Naive thymus-derived CD4-positive, alpha-beta T cell (primary cell): Measurements from ENCODE around the gene ABCC2. TPM values are rescaled to one million over a fixed set of nuclear protein-coding genes. Genes with fewer than 3 reads are reported as not detected.
"Not testable (repeated sequence)": the region's sequence is repeated elsewhere in the genome, so short reads cannot be mapped to it uniquely, and the experiment has no call there.

Experiments
- ATAC-seq: fragments of 150-1000 bp; cut with Tn5 transposase; 2 replicates; pipeline ENCODE4 v1.10.0; 2021; ENCODE audit warnings: mild to moderate bottlenecking, moderate library complexity
- CTCF ChIA-PET: fragments of 350-600 bp; sonication (Branson Sonifier 250); formaldehyde crosslinking; loops from one replicate; lab custom pipeline; 2021; ENCODE audit warnings: antibody characterized with exemption; lab: Charles Lee
- POLR2A ChIA-PET: fragments of 350-600 bp; sonication (Branson Sonifier 250); formaldehyde crosslinking; loops from one replicate; lab custom pipeline; 2021; ENCODE audit warnings: antibody characterized with exemption, inconsistent platforms; lab: Charles Lee
- DNase-seq, 9 donors: peaks; one replicate each; pipeline versions ENCODE4 v3.0.0 to v3.0.0-alpha.2; 2020 to 2022; ENCODE audit warnings: mixed read lengths in 1 of 9
- H3K27ac ChIP-seq: one replicate; pipeline ENCODE4 v1.7.0; 2013; ENCODE audit warnings: mild to moderate bottlenecking, low read depth, low read length, moderate library complexity
- H3K27me3 ChIP-seq, 2 donors: one replicate each; pipeline ENCODE4 v1.7.0; 2013; ENCODE audit warnings: low read length in 2 of 2, mild to moderate bottlenecking in 2 of 2, moderate library complexity in 2 of 2; ENCODE audit not compliant: control insufficient read depth in 2 of 2, insufficient read depth in 2 of 2
- H3K36me3 ChIP-seq, 3 experiments: 1 replicate in 2 of 3; 2 replicates in 1 of 3; pipeline ENCODE4 v1.7.0; 2013; ENCODE audit warnings: low read length in 3 of 3, mild to moderate bottlenecking in 3 of 3, moderate library complexity in 1 of 3; ENCODE audit not compliant: insufficient read depth in 3 of 3, control insufficient read depth in 2 of 3
- H3K4me1 ChIP-seq, 2 donors: one replicate each; pipeline ENCODE4 v1.7.0; 2013; ENCODE audit warnings: low read length in 2 of 2, mild to moderate bottlenecking in 2 of 2, moderate library complexity in 1 of 2; ENCODE audit not compliant: control insufficient read depth in 2 of 2, insufficient read depth in 2 of 2
- H3K4me3 ChIP-seq: 2 replicates; pipeline ENCODE4 v1.7.0; 2013; ENCODE audit warnings: mild to moderate bottlenecking, low read length
- H3K9me3 ChIP-seq, 3 experiments: 1 replicate in 2 of 3; 2 replicates in 1 of 3; pipeline ENCODE4 v1.7.0; 2013; ENCODE audit warnings: low read length in 3 of 3; ENCODE audit not compliant: control insufficient read depth in 2 of 3
- H3K27ac Mint-ChIP-seq, 9 donors: one replicate each; pipeline ENCODE4 v1.8.0; 2020 to 2022; ENCODE audit warnings: mixed read lengths in 9 of 9, mild to moderate bottlenecking in 8 of 9, moderate library complexity in 5 of 9, inconsistent platforms in 2 of 9
- H3K27me3 Mint-ChIP-seq, 5 donors: one replicate each; pipeline ENCODE4 v1.8.0; 2021 to 2022; ENCODE audit warnings: mixed read lengths in 5 of 5, mild to moderate bottlenecking in 1 of 5
- H3K36me3 Mint-ChIP-seq, 5 donors: one replicate each; pipeline ENCODE4 v1.8.0; 2020 to 2022; ENCODE audit warnings: mixed read lengths in 5 of 5, mild to moderate bottlenecking in 3 of 5, inconsistent platforms in 1 of 5
- H3K4me1 Mint-ChIP-seq, 7 donors: one replicate each; pipeline ENCODE4 v1.8.0; 2020 to 2022; ENCODE audit warnings: mixed read lengths in 7 of 7, mild to moderate bottlenecking in 3 of 7, inconsistent platforms in 1 of 7
- H3K4me3 Mint-ChIP-seq, 10 donors: one replicate each; pipeline ENCODE4 v1.8.0; 2020 to 2022; ENCODE audit warnings: mild to moderate bottlenecking in 10 of 10, mixed read lengths in 10 of 10, moderate library complexity in 6 of 10, inconsistent platforms in 2 of 10
- H3K9me3 Mint-ChIP-seq, 11 donors: one replicate each; pipeline ENCODE4 v1.8.0; 2020 to 2022; ENCODE audit warnings: mixed read lengths in 11 of 11, mild to moderate bottlenecking in 4 of 11, inconsistent platforms in 1 of 11, moderate library complexity in 1 of 11
- intact Hi-C, 2 donors: fragments of 100-400 bp; cut with micrococcal nuclease; formaldehyde crosslinking; loops; one replicate each; pipeline ENCODE4 v1.15.1; 2023
- polyA plus RNA-seq, 2 donors: library from polyadenylated mRNA; unstranded; fragments of 300-500 nt; fragmentation: Illumina TruSeq; gene quantifications; one replicate each; pipeline ENCODE4 v1.2.3, GENCODE V29; 2021
- total RNA-seq, 6 experiments: library from RNA in 5 of 6; stranded (reverse) in 5 of 6; gene quantifications; 1 replicate in 5 of 6; 2 replicates in 1 of 6; pipeline ENCODE4 v1.2.3 and lab custom pipeline; 2021 to 2026

Gene ABCC2
- total and polyA plus RNA-seq, 7 experiments from 2014 or later, result 0.95 to 7.6 (median 2.8) TPM

DNA sequence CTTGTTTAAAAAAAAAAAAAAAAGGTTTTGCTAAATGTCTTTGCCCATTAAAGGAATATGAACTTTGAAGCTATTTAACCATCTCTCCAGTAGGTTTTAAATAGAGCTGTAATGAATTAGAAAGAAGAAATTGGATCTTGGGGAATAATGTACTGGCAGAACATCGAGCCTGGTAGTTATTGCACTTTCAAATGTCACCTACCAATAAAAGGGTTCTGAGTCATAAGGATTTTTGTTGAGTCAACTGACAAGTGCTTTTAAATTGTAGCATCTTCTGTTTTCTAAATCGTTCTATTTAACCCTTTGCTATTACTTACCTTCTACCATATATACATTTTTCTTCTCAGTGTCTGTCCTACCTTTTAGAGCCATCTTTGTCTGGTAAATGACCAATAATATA, 39.7 kb upstream of the ABCC2 start:
- POLR2A ChIA-PET, result no interaction called here
- peaks cover 31 to 81% (median 35%) of the 10 kb centered on the region in 3 experiments for H3K36me3 ChIP-seq
- H3K4me3 Mint-ChIP-seq, result no peak overlapping the region
- DNase-seq (no peak), ATAC-seq (no peak)
- H3K27me3 ChIP-seq, result no peaks in the 10 kb centered on the region
- H3K36me3 Mint-ChIP-seq, result peaks cover 29 to 76% (median 67%) of the 10 kb centered on the region in 5 donors
- H3K9me3 ChIP-seq, result peaks cover 0 to 10% (median 5%) of the 10 kb centered on the region in 3 experiments
- H3K9me3 Mint-ChIP-seq, result peaks cover 0 to 31% (median 17%) of the 10 kb centered on the region in 11 donors
- intact Hi-C loops, result no loop called here
- no peak overlapping the region for H3K27ac Mint-ChIP-seq
- H3K4me3 ChIP-seq, result no peak overlapping the region
- no peaks in the 10 kb centered on the region for H3K4me1 ChIP-seq
- peaks cover 0 to 32% (median 21%) of the 10 kb centered on the region in 7 donors for H3K4me1 Mint-ChIP-seq
- CTCF ChIA-PET, result no interaction called here
- no peaks in the 10 kb centered on the region for H3K27me3 Mint-ChIP-seq
- no peak overlapping the region for H3K27ac ChIP-seq

DNA sequence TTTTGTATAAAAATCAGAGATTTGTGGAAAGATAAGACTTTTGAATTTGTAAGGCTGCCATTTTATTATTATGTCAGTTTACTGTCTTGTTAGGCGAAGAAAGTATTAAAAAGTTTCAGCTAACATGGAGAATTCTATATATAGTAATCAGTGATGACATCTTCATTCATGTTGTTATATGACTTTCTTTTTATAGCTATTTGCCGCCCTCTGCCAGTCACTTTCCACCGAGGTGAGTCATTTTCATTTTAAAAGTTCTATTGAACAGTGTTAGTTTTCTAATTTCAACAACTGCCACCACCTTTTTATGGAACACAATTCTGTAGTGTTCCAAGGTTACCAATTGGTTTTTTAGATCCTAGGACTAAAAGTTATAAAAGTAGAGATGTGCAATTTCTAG, 38.6 kb upstream of the ABCC2 start:
- DNase-seq (no peak), ATAC-seq (no peak)
- H3K9me3 ChIP-seq, result peaks cover 0 to 10% (median 5%) of the 10 kb centered on the region in 3 experiments
- POLR2A ChIA-PET, result no interaction called here
- H3K4me3 ChIP-seq, result no peak overlapping the region
- no peak overlapping the region for H3K27ac ChIP-seq
- no peaks in the 10 kb centered on the region for H3K27me3 Mint-ChIP-seq
- H3K36me3 ChIP-seq, result peaks cover 39 to 82% (median 40%) of the 10 kb centered on the region in 3 experiments
- CTCF ChIA-PET, result no interaction called here
- H3K4me3 Mint-ChIP-seq, result no peak overlapping the region
- intact Hi-C loops, result no loop called here
- H3K36me3 Mint-ChIP-seq, result peaks cover 33 to 76% (median 66%) of the 10 kb centered on the region in 5 donors
- H3K4me1 ChIP-seq, result no peaks in the 10 kb centered on the region
- peaks cover 2 to 30% (median 24%) of the 10 kb centered on the region in 7 donors for H3K4me1 Mint-ChIP-seq
- H3K27me3 ChIP-seq, result no peaks in the 10 kb centered on the region
- no peak overlapping the region for H3K27ac Mint-ChIP-seq
- peaks cover 0 to 31% (median 17%) of the 10 kb centered on the region in 11 donors for H3K9me3 Mint-ChIP-seq

DNA sequence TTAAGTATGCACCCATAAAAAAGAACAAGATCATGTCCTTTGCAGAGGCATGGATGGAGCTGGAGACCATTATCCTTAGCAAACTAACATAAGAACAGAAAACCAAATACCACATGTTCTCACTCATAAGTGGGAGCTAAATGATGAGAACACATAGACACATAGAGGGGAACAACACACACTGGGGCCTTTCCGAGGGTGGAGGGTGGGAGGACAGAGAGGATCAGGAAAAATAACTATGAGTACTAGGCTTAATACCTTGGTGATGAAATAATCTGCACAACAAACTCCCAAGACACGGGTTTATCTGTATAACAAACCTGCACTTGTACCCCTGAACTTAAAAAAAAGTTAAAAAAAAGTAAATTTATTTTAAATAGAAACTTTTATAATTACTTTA, 36.3 kb upstream of the ABCC2 start:
- H3K4me3 ChIP-seq, H3K27me3 ChIP-seq, DNase-seq, H3K27ac Mint-ChIP-seq, POLR2A ChIA-PET, H3K27ac ChIP-seq, H3K4me1 ChIP-seq, ATAC-seq, H3K4me3 Mint-ChIP-seq, H3K9me3 ChIP-seq, H3K9me3 Mint-ChIP-seq, intact Hi-C loops, CTCF ChIA-PET, H3K27me3 Mint-ChIP-seq: not testable (repeated sequence)
- H3K36me3 ChIP-seq, result peaks cover 26 to 74% (median 31%) of the 10 kb centered on the region in 3 experiments
- Mint-ChIP-seq H3K36me3 (peaks cover 22 to 68% (median 55%) of the 10 kb centered on the region in 5 donors), H3K4me1 (peaks cover 2 to 31% (median 20%) of the 10 kb centered on the region in 7 donors)

DNA sequence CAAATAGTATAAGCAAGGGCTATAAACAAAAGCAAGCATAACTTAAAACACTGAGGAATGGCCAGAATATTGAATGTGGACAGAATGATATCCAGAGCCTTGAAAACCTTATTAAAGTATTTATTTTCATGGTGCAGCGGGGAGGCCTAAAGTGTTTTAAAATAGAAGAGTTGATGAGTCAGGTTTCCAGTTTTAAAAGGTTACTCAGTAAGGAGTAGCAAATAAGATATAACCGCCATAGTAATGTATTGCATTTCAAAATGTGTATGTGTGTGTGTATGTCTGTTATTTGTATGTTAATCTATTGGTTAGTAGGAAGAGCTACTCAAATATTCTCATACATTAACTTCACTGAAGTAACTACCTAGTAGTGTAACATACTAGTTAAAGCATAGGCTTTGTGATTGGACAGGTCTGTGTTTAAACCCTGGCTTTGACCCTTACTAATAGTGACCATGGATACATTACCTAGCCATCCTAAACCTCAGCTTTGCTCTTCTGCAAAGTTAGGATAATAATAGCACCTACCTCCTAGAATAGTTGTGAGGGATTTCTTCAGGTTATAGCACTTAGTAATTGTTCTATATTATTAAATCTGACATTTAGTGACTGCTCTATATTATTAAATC, 33.5 kb upstream of the ABCC2 start:
- H3K9me3 Mint-ChIP-seq, result no peaks in the 10 kb centered on the region
- peaks cover 10 to 57% (median 33%) of the 10 kb centered on the region in 5 donors for H3K36me3 Mint-ChIP-seq
- no peaks in the 10 kb centered on the region for H3K27me3 ChIP-seq
- no peak for ATAC-seq
- no peaks in the 10 kb centered on the region for H3K9me3 ChIP-seq
- no peak for DNase-seq
- ChIA-PET POLR2A (interaction anchor here (0.6 kb wide), 1 partner anchor 85 kb away, joined by 5 read pairs; no protein-coding TSS in a partner anchor), CTCF (no interaction called here)
- H3K4me3 Mint-ChIP-seq, result no peak overlapping the region
- H3K27me3 Mint-ChIP-seq, result no peaks in the 10 kb centered on the region
- intact Hi-C loops, result no loop called here
- no peak overlapping the region for H3K27ac Mint-ChIP-seq
- peaks cover 0 to 13% (median 9%) of the 10 kb centered on the region in 7 donors for H3K4me1 Mint-ChIP-seq
- H3K4me1 ChIP-seq, result no peaks in the 10 kb centered on the region
- no peak overlapping the region for H3K27ac ChIP-seq
- H3K4me3 ChIP-seq, result no peak overlapping the region
- H3K36me3 ChIP-seq, result peaks cover 15 to 73% (median 18%) of the 10 kb centered on the region in 3 experiments

DNA sequence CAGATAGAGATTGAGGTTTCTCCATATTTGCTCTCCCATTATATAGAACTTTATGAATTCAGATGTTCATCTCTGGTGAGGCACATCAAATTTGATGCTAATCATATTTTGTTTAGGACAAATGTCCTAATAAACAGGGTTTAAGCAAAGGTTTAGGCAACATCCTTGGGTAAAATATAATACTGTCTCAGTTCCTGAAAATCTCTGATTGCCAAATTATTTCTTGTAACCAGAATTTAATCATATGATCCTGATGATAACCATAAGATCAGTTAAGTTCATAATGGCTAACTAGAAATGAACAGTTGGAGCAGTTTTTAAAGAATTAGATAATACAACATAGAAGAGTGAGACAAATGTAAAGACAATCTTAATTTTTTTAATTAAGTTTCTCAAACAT, 31.8 kb upstream of the ABCC2 start:
- intact Hi-C loops, result no loop called here
- H3K9me3 ChIP-seq, result no peaks in the 10 kb centered on the region
- no peaks in the 10 kb centered on the region for H3K27me3 ChIP-seq
- Mint-ChIP-seq H3K4me1 (peaks cover 0 to 13% (median 9%) of the 10 kb centered on the region in 7 donors), H3K27me3 (no peaks in the 10 kb centered on the region), H3K27ac (no peak overlapping the region), H3K36me3 (peaks cover 6 to 60% (median 41%) of the 10 kb centered on the region in 5 donors), H3K9me3 (no peaks in the 10 kb centered on the region), H3K4me3 (no peak overlapping the region)
- ATAC-seq (no peak), DNase-seq (no peak)
- ChIA-PET POLR2A (no interaction called here), CTCF (no interaction called here)
- H3K4me1 ChIP-seq, result no peaks in the 10 kb centered on the region
- no peak overlapping the region for H3K27ac ChIP-seq
- H3K36me3 ChIP-seq, result peaks cover 21 to 75% (median 24%) of the 10 kb centered on the region in 3 experiments
- H3K4me3 ChIP-seq, result no peak overlapping the region

DNA sequence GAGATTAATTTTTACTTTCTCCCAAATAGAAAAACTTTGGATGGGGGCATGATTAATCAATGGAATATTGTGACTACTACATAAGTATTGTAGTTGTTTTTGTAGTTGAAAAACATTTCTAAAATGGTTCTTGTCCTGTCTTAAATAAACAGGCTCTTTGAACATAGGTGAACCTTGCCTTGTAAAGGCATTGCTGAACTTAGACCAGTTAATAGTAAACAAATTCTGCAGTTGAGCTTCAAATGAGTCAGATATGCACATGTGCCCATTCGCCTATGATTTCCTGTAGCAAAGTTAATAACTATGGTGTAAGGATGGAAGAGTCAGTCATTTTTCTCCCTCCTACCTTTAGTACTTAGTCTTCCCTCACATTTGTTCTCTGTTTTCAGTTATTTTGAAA, 27.8 kb upstream of the ABCC2 start:
- Histone ChIP-seq H3K27me3 (no peaks in the 10 kb centered on the region), H3K4me3 (no peak overlapping the region), H3K4me1 (no peaks in the 10 kb centered on the region), H3K9me3 (no peaks in the 10 kb centered on the region), H3K27ac (no peak overlapping the region), H3K36me3 (peaks cover 15 to 77% (median 26%) of the 10 kb centered on the region in 3 experiments)
- H3K27ac Mint-ChIP-seq, result no peak overlapping the region
- H3K27me3 Mint-ChIP-seq, result no peaks in the 10 kb centered on the region
- ATAC-seq, result no peak
- H3K36me3 Mint-ChIP-seq, result peaks cover 11 to 79% (median 64%) of the 10 kb centered on the region in 5 donors
- intact Hi-C loops, result no loop called here
- POLR2A ChIA-PET, result no interaction called here
- H3K9me3 Mint-ChIP-seq, result peaks cover 0 to 3% (median 0%) of the 10 kb centered on the region in 11 donors
- CTCF ChIA-PET, result no interaction called here
- DNase-seq, result no peak
- peaks cover 0 to 2% (median 0%) of the 10 kb centered on the region in 7 donors for H3K4me1 Mint-ChIP-seq
- H3K4me3 Mint-ChIP-seq, result no peak overlapping the region

DNA sequence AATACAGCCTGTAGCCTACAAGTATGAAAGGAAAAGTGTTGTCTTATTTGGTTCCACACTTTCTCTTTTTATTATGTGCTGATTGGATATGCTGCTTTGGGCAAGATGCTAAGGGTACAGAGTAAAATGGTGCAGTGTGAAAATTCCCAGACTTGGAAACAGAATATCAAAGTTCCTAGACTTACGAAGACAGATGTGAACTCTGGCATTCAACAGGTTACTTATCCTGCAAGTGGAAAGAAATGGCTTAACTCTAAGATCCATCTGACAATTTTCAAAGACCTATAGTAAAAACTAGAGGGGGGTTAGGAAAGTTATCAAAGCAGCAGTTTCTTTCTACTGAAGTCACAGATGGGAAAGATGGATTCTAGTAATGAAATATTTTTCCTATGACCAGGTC, 26.3 kb upstream of the ABCC2 start:
- no peak for ATAC-seq
- Mint-ChIP-seq H3K27ac (no peak overlapping the region), H3K27me3 (no peaks in the 10 kb centered on the region), H3K4me1 (no peaks in the 10 kb centered on the region), H3K36me3 (peaks cover 23 to 83% (median 70%) of the 10 kb centered on the region in 5 donors), H3K9me3 (peaks cover 0 to 14% (median 0%) of the 10 kb centered on the region in 11 donors), H3K4me3 (no peak overlapping the region)
- no peak overlapping the region for H3K4me3 ChIP-seq
- POLR2A ChIA-PET, result no interaction called here
- no peaks in the 10 kb centered on the region for H3K27me3 ChIP-seq
- CTCF ChIA-PET, result no interaction called here
- intact Hi-C loops, result no loop called here
- H3K36me3 ChIP-seq, result peaks cover 15 to 81% (median 22%) of the 10 kb centered on the region in 3 experiments
- peaks cover 0 to 6% (median 0%) of the 10 kb centered on the region in 3 experiments for H3K9me3 ChIP-seq
- no peaks in the 10 kb centered on the region for H3K4me1 ChIP-seq
- H3K27ac ChIP-seq, result no peak overlapping the region
- no peak for DNase-seq
